Body of pancreas (tissue), 4 donors: Measurements from ENCODE around the gene HILPDA.
"Not testable (repeated sequence)": the region's sequence is repeated elsewhere in the genome, so short reads cannot be mapped to it uniquely, and the experiment has no call there.

Experiments
- POLR2A ChIP-seq, 3 donors: fragments of 450-650 bp; IDR thresholded peaks; one replicate each; pipeline ENCODE4 v1.6.1; 2016; ENCODE audit warnings: antibody characterized with exemption in 3 of 3, mild to moderate bottlenecking in 2 of 3
- TF ChIP-seq, protein P1 (sequence below), 7 experiments: fragments of 450-650 bp in 4 of 7; fragments of 200-600 bp in 3 of 7; sonication (generic) in 3 of 7; IDR thresholded peaks; one replicate each; pipeline ENCODE4 v1.5.1; 2016 to 2019; ENCODE audit warnings: antibody characterized with exemption in 7 of 7

DNA sequence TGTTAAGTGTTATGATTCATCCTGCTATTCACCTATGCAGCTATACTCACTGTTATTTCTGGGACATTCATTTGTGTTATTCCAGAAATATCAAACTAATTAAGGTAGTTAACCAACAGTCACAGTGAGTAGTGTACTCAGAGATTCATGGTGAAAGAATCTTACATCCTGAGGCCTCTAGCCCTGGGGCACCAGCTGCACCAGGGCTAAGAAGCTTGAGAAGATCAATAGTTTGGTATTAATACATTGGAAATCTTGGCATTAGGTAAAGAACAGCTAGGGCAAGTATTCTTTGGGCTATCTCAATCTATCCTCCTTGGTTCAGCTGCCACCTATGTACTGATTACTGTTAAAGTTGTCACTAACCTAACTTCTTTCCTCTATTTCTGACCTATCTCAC lies 11.2 kb downstream of the HILPDA start:
- TF ChIP-seq, protein P1, sequence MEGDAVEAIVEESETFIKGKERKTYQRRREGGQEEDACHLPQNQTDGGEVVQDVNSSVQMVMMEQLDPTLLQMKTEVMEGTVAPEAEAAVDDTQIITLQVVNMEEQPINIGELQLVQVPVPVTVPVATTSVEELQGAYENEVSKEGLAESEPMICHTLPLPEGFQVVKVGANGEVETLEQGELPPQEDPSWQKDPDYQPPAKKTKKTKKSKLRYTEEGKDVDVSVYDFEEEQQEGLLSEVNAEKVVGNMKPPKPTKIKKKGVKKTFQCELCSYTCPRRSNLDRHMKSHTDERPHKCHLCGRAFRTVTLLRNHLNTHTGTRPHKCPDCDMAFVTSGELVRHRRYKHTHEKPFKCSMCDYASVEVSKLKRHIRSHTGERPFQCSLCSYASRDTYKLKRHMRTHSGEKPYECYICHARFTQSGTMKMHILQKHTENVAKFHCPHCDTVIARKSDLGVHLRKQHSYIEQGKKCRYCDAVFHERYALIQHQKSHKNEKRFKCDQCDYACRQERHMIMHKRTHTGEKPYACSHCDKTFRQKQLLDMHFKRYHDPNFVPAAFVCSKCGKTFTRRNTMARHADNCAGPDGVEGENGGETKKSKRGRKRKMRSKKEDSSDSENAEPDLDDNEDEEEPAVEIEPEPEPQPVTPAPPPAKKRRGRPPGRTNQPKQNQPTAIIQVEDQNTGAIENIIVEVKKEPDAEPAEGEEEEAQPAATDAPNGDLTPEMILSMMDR (IDR thresholded peaks at IDR 0.05), result not testable (repeated sequence)
- TF ChIP-seq POLR2A (IDR thresholded peaks at IDR 0.05), result not testable (repeated sequence)
